Measurements from ENCODE around the gene ORC5. TPM values are rescaled to one million over a fixed set of nuclear protein-coding genes. Genes with fewer than 3 reads are reported as not detected.

ORC5 gene
- total RNA-seq, 1 experiment from 2014 or later: 84.1 TPM

DNA sequence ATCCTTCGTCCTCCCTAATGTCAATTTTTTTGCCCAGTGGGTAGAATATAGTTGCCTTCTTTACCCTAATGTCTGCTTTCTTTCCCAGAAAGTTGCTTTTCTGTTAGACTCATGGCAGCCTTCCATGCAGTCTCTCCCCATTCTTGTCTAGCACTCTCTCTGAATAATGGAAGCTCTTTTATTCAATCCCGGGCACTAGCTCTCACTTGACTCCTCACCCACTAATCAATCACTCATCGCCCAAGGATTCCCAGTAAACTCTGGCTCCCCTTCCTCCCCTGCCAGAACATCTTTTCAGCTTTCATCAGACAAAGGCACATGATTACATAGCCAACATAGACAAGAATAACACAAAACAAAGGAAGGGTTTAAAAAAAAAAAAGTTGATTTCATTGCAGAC, 118.2 kb downstream of the ORC5 start:
- in situ Hi-C loops (cut with HindIII; ENCODE audit: low pct_unique_long_range_greater_than_20kb, low sequenced_read_pairs): no loop called here
- no peak for DNase-seq (ENCODE audit: low read depth)

GRCh38 chr7:104089061-104089460, 118.8 kb downstream of the ORC5 start:
- no peak for DNase-seq (ENCODE audit: low read depth)
- in situ Hi-C loops (cut with HindIII; ENCODE audit: low pct_unique_long_range_greater_than_20kb, low sequenced_read_pairs): no loop called here

Other genes starting within 250 kb of the ORC5 start
- 5.7 and 17.8 TPM in 2 replicates for gene RELN, start 218.4 kb downstream of the ORC5 start, total RNA-seq (2014; rRNA removed; shearing (Covaris generic); ENCODE audit: low replicate concordance)
- gene LHFPL3, start 120.6 kb upstream of the ORC5 start, total RNA-seq (2014; rRNA removed; shearing (Covaris generic); ENCODE audit: low replicate concordance): not detected in 2 replicates

Data from Caki2 (cell line).